ENCODE data around the gene PUS7L. TPM values are rescaled to one million over a fixed set of nuclear protein-coding genes. Genes with fewer than 3 reads are reported as not detected.

Gene PUS7L
- total RNA-seq, 1 experiment from 2014 or later: 16.2 TPM

DNA sequence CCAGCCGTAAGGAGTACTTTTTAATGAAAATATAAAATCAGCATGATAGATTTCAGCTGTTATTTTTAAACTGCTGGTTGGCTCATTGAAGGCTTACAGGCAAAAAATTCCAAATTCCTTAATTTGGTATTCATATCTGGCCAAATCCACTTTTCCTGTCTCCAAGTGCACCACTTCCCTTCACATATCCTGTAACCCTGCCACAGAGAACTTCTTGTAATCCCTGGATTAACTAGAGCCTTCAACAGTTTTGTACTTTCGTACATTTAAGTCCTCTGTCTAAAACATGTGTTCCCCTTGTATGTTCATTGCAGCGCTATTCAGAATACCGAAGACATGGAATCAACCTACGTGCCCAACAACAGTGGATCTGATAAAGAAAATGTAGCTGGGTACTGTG, 9.6 kb downstream of the PUS7L start:
- Histone ChIP-seq H3K4me1 (ENCODE audit: insufficient read depth, low read length, poor library complexity, severe bottlenecking) (no peaks in the 10 kb centered on the region), H3K27me3 (replicated peaks; ENCODE audit: insufficient read depth, low read depth, low read length, poor library complexity) (no peaks in the 10 kb centered on the region), H3K9me3 (ENCODE audit: low read depth, low read length, poor library complexity, severe bottlenecking) (peaks cover 4% of the 10 kb centered on the region), H3K36me3 (ENCODE audit: insufficient read depth, low read length, poor library complexity, severe bottlenecking) (peaks cover 2% of the 10 kb centered on the region), H3K4me3 (ENCODE audit: low read depth, low read length, poor library complexity, severe bottlenecking) (no peak overlapping the region), H3K27ac (ENCODE audit: low read depth, low read length, poor library complexity, severe bottlenecking) (no peak overlapping the region)
- intact Hi-C loops (cut with micrococcal nuclease; ENCODE audit: unreplicated experiment): no loop called here
- POLR2A ChIA-PET (ENCODE audit: low non-redundant PET): no interaction called here
- TF ChIP-seq, protein P1, sequence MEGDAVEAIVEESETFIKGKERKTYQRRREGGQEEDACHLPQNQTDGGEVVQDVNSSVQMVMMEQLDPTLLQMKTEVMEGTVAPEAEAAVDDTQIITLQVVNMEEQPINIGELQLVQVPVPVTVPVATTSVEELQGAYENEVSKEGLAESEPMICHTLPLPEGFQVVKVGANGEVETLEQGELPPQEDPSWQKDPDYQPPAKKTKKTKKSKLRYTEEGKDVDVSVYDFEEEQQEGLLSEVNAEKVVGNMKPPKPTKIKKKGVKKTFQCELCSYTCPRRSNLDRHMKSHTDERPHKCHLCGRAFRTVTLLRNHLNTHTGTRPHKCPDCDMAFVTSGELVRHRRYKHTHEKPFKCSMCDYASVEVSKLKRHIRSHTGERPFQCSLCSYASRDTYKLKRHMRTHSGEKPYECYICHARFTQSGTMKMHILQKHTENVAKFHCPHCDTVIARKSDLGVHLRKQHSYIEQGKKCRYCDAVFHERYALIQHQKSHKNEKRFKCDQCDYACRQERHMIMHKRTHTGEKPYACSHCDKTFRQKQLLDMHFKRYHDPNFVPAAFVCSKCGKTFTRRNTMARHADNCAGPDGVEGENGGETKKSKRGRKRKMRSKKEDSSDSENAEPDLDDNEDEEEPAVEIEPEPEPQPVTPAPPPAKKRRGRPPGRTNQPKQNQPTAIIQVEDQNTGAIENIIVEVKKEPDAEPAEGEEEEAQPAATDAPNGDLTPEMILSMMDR (conservative IDR thresholded peaks at IDR 0.05; ENCODE audit: low read depth, low read length): no peak
- no TSS peak for BruUV-seq (replicated peaks)
- DNase-seq (ENCODE audit: low spot score): no peak
- CTCF ChIA-PET: no interaction called here

DNA sequence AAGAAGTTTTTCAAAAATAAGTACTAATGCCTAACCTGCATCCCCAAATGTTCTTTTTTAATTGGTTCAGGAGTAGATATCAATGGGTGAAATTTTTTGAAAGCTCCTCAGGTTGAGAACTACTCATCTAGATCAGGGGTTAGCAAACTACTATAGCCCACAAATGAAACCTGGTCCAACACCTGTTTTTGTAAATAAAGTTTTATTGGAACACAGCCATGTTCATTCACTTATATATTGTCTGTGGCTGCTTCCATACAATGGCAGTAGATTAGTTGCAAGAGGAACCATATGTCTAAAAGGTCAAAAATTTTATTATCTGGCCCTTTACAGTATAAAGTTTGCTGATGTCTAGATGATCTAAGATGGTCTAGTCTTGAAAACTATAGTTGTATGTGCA, 13.8 kb downstream of the PUS7L start:
- no TSS peak for BruUV-seq (replicated peaks)
- Histone ChIP-seq H3K9me3 (ENCODE audit: low read depth, low read length, poor library complexity, severe bottlenecking) (no peaks in the 10 kb centered on the region), H3K27ac (ENCODE audit: low read depth, low read length, poor library complexity, severe bottlenecking) (no peak overlapping the region), H3K27me3 (replicated peaks; ENCODE audit: insufficient read depth, low read depth, low read length, poor library complexity) (no peaks in the 10 kb centered on the region), H3K36me3 (ENCODE audit: insufficient read depth, low read length, poor library complexity, severe bottlenecking) (peaks cover 6% of the 10 kb centered on the region), H3K4me1 (ENCODE audit: insufficient read depth, low read length, poor library complexity, severe bottlenecking) (no peaks in the 10 kb centered on the region), H3K4me3 (ENCODE audit: low read depth, low read length, poor library complexity, severe bottlenecking) (no peak overlapping the region)
- TF ChIP-seq, protein P1 (conservative IDR thresholded peaks at IDR 0.05; ENCODE audit: low read depth, low read length): no peak
- TF ChIP-seq EZH2 (IDR thresholded peaks at IDR 0.05; ENCODE audit: borderline replicate concordance, low read depth, low read length, poor library complexity, severe bottlenecking): no peak
- DNase-seq (ENCODE audit: low spot score): no peak
- ChIA-PET CTCF (no interaction called here), POLR2A (ENCODE audit: low non-redundant PET) (no interaction called here)
- intact Hi-C loops (cut with micrococcal nuclease; ENCODE audit: unreplicated experiment): no loop called here

DNA sequence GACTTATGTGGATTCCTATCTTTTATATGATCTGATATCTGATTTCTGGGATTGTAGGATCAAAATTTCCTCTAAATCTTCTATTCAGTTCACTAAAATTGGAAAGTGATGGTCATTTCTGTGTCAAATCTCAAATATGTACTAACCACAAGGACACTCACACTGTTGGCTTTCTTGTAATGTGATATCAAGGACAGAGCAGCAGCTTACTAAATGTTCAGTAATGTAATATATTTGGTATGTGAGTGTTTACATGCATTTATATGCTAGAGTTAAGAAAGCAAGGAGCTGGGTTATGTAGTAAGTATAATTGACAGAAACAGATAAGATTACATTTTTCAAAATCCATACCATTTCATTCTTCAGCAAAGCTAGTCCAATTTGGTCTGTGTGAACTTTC, 16.5 kb downstream of the PUS7L start:
- Histone ChIP-seq H3K9me3 (ENCODE audit: low read depth, low read length, poor library complexity, severe bottlenecking) (no peaks in the 10 kb centered on the region), H3K27ac (ENCODE audit: low read depth, low read length, poor library complexity, severe bottlenecking) (no peak overlapping the region), H3K36me3 (ENCODE audit: insufficient read depth, low read length, poor library complexity, severe bottlenecking) (peaks cover 6% of the 10 kb centered on the region), H3K4me1 (ENCODE audit: insufficient read depth, low read length, poor library complexity, severe bottlenecking) (no peaks in the 10 kb centered on the region), H3K27me3 (replicated peaks; ENCODE audit: insufficient read depth, low read depth, low read length, poor library complexity) (no peaks in the 10 kb centered on the region), H3K4me3 (ENCODE audit: low read depth, low read length, poor library complexity, severe bottlenecking) (no peak overlapping the region)
- CTCF ChIA-PET: no interaction called here
- TF ChIP-seq EZH2 (IDR thresholded peaks at IDR 0.05; ENCODE audit: borderline replicate concordance, low read depth, low read length, poor library complexity, severe bottlenecking): no peak
- TF ChIP-seq, protein P1 (conservative IDR thresholded peaks at IDR 0.05; ENCODE audit: low read depth, low read length): no peak
- intact Hi-C loops (cut with micrococcal nuclease; ENCODE audit: unreplicated experiment): no loop called here
- no peak for DNase-seq (ENCODE audit: low spot score)
- BruUV-seq (replicated peaks): no TSS peak
- POLR2A ChIA-PET (ENCODE audit: low non-redundant PET): no interaction called here
